CD14-positive monocyte (primary cell): ENCODE data around the gene ELF5. TPM values are rescaled to one million over a fixed set of nuclear protein-coding genes. Genes with fewer than 3 reads are reported as not detected.

ENCODE experiments used
- DNase-seq, 3 donors: peaks; one replicate each; pipeline ENCODE4 v3.0.0-alpha.2; 2011 to 2022
- H2AFZ ChIP-seq: 2 replicates; pipeline ENCODE4 v1.6.0; 2012; ENCODE audit warnings: mild to moderate bottlenecking, low read depth, low read length, inconsistent platforms; ENCODE audit not compliant: insufficient read depth, poor library complexity, severe bottlenecking
- H3K27ac ChIP-seq, 2 donors: 1 replicate in 1 of 2; 2 replicates in 1 of 2; pipeline ENCODE4 v1.5.1; 2012 to 2013; ENCODE audit warnings: low read length in 2 of 2, control low read depth in 1 of 2, inconsistent platforms in 1 of 2, low read depth in 1 of 2, mild to moderate bottlenecking in 1 of 2
- H3K27me3 ChIP-seq, 2 donors: one replicate each; pipeline versions ENCODE4 v1.6.0 to v1.6.1; 2011 to 2013; ENCODE audit warnings: low read length in 2 of 2; ENCODE audit not compliant: control insufficient read depth in 2 of 2, insufficient read depth in 2 of 2
- H3K36me3 ChIP-seq, 2 donors: replicated peaks in 1 of 2; 1 replicate in 1 of 2; 2 replicates in 1 of 2; pipeline versions ENCODE4 v1.5.1 to v1.6.1; 2012 to 2013; ENCODE audit warnings: low read length in 2 of 2, control low read depth in 1 of 2, inconsistent platforms in 1 of 2, mild to moderate bottlenecking in 1 of 2; ENCODE audit not compliant: insufficient read depth in 2 of 2, control insufficient read depth in 1 of 2
- H3K4me1 ChIP-seq, 2 donors: 1 replicate in 1 of 2; 2 replicates in 1 of 2; pipeline versions ENCODE4 v1.5.1 to v1.6.1; 2012 to 2013; ENCODE audit warnings: low read length in 2 of 2, control low read depth in 1 of 2, inconsistent platforms in 1 of 2, mild to moderate bottlenecking in 1 of 2, moderate library complexity in 1 of 2; ENCODE audit not compliant: insufficient read depth in 2 of 2, control insufficient read depth in 1 of 2
- H3K4me2 ChIP-seq: replicated peaks from 2 replicates; pipeline ENCODE3; 2012; ENCODE audit warnings: low read length, moderate library complexity, mild to moderate bottlenecking; ENCODE audit not compliant: poor library complexity, severe bottlenecking; ENCODE audit errors: extremely low read depth
- H3K4me3 ChIP-seq, 3 experiments: fragments of 200-600 bp in 1 of 3; sonication (generic) in 1 of 3; replicated peaks in 1 of 3; 1 replicate in 2 of 3; 2 replicates in 1 of 3; pipeline ENCODE4 v1.5.1; 2011 to 2013; ENCODE audit warnings: low read length in 3 of 3, mild to moderate bottlenecking in 3 of 3, control low read depth in 2 of 3, low read depth in 2 of 3, inconsistent platforms in 1 of 3, moderate library complexity in 1 of 3
- H3K79me2 ChIP-seq: 2 replicates; pipeline ENCODE4 v1.6.0; 2012; ENCODE audit warnings: mild to moderate bottlenecking, control low read depth, inconsistent platforms, low read length, moderate library complexity; ENCODE audit not compliant: insufficient read depth
- H3K9ac ChIP-seq: 2 replicates; pipeline ENCODE4 v1.6.0; 2017; ENCODE audit warnings: low read length, mild to moderate bottlenecking; ENCODE audit not compliant: insufficient read depth, poor library complexity, severe bottlenecking
- H3K9me3 ChIP-seq, 2 donors: replicated peaks in 1 of 2; 1 replicate in 1 of 2; 2 replicates in 1 of 2; pipeline versions ENCODE4 v1.5.1 to v1.6.1; 2012 to 2013; ENCODE audit warnings: low read length in 2 of 2, control low read depth in 1 of 2; ENCODE audit not compliant: control insufficient read depth in 1 of 2, insufficient read depth in 1 of 2
- H4K20me1 ChIP-seq: 2 replicates; pipeline ENCODE4 v1.6.0; 2012; ENCODE audit warnings: mild to moderate bottlenecking, low read length, control low read depth, moderate library complexity; ENCODE audit not compliant: insufficient read depth
- H3K27ac Mint-ChIP-seq, 7 donors: one replicate each; pipeline ENCODE4 v1.8.0; 2020; ENCODE audit warnings: mild to moderate bottlenecking in 7 of 7, mixed read lengths in 7 of 7, moderate library complexity in 6 of 7, inconsistent platforms in 2 of 7
- H3K27me3 Mint-ChIP-seq, 3 donors: one replicate each; pipeline ENCODE4 v1.8.0; 2021 to 2022; ENCODE audit warnings: low read depth in 3 of 3, mild to moderate bottlenecking in 3 of 3, mixed read lengths in 3 of 3, moderate library complexity in 3 of 3, inconsistent platforms in 1 of 3
- H3K36me3 Mint-ChIP-seq, 2 donors: one replicate each; pipeline ENCODE4 v1.8.0; 2020; ENCODE audit warnings: mixed read lengths in 2 of 2, inconsistent platforms in 1 of 2, mild to moderate bottlenecking in 1 of 2
- H3K4me1 Mint-ChIP-seq: one replicate; pipeline ENCODE4 v1.8.0; 2020; ENCODE audit warnings: mild to moderate bottlenecking, mixed read lengths
- H3K4me3 Mint-ChIP-seq, 2 donors: one replicate each; pipeline ENCODE4 v1.8.0; 2020; ENCODE audit warnings: mild to moderate bottlenecking in 2 of 2, mixed read lengths in 2 of 2, moderate library complexity in 1 of 2
- H3K9me3 Mint-ChIP-seq, 7 donors: one replicate each; pipeline ENCODE4 v1.8.0; 2020 to 2022; ENCODE audit warnings: mixed read lengths in 7 of 7, mild to moderate bottlenecking in 6 of 7, moderate library complexity in 6 of 7, inconsistent platforms in 2 of 7
- WGBS: methylation state at CpG from one replicate; pipeline ENCODE4 v1.1.5; 2013; ENCODE audit warnings: missing lambda C conversion rate; ENCODE audit not compliant: insufficient coverage; 5-methylcytosine and 5-hydroxymethylcytosine counted together
- intact Hi-C, 2 donors: fragments of 100-400 bp; cut with micrococcal nuclease; formaldehyde crosslinking; loops; one replicate each; pipeline versions ENCODE4 v1.15.0 to v1.15.1; 2023
- polyA plus RNA-seq, 3 donors: library from polyadenylated mRNA; depleted of rRNA in 1 of 3; unstranded in 2 of 3; stranded (reverse) in 1 of 3; fragments of 300-500 nt in 2 of 3; fragments of >200 nt in 1 of 3; fragmentation: Illumina TruSeq in 2 of 3; gene quantifications; 1 replicate in 2 of 3; 2 replicates in 1 of 3; pipeline ENCODE4 v1.2.3, GENCODE V29; 2012 to 2021
- TF ChIP-seq, protein P1 (sequence below): fragments of 200-600 bp; IDR thresholded peaks from one replicate; pipeline ENCODE4 v1.8.0; 2022; ENCODE audit warnings: antibody characterized with exemption, mild to moderate bottlenecking

ELF5 gene
- polyA plus RNA-seq, 3 donors = 0.27 TPM; not detected in 2

DNA sequence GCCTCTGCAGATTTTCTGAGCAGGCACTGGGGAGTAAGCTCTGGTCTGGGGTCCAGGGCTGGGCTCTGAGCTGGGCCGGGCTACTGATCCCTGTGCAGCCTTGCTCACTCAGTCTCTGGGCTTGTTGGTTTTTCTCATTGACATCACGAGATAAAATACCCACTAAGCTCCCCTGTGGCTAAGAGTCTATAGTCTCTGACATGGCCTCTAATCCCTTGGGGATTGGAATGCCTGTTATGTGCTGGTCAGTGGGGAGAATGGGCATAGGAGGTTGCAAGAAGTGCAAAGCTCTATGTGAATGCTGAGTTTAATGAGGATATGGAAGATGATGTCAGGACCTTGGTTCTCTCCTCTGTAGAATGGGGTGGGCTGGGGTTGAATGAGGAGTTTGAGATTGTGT is 23.3 kb downstream of the ELF5 start:
- Histone ChIP-seq H3K79me2 (no peaks in the 10 kb centered on the region), H3K36me3 (no peaks in the 10 kb centered on the region), H2AFZ (no peak overlapping the region), H4K20me1 (no peaks in the 10 kb centered on the region), H3K4me2 (no peak overlapping the region), H3K4me1 (no peaks in the 10 kb centered on the region), H3K9me3 (no peaks in the 10 kb centered on the region), H3K27me3 (no peaks in the 10 kb centered on the region), H3K4me3 (no peak overlapping the region), H3K27ac (no peak overlapping the region), H3K9ac (no peak overlapping the region)
- Mint-ChIP-seq H3K4me1 (peaks cover 4% of the 10 kb centered on the region), H3K4me3 (no peak overlapping the region), H3K27ac (no peak overlapping the region), H3K27me3 (peaks cover 0 to 4% (median 3%) of the 10 kb centered on the region in 3 donors), H3K9me3 (no peaks in the 10 kb centered on the region), H3K36me3 (no peaks in the 10 kb centered on the region)
- 100% methylated on average over 1 of the region's 2 CpGs for WGBS
- TF ChIP-seq, protein P1, sequence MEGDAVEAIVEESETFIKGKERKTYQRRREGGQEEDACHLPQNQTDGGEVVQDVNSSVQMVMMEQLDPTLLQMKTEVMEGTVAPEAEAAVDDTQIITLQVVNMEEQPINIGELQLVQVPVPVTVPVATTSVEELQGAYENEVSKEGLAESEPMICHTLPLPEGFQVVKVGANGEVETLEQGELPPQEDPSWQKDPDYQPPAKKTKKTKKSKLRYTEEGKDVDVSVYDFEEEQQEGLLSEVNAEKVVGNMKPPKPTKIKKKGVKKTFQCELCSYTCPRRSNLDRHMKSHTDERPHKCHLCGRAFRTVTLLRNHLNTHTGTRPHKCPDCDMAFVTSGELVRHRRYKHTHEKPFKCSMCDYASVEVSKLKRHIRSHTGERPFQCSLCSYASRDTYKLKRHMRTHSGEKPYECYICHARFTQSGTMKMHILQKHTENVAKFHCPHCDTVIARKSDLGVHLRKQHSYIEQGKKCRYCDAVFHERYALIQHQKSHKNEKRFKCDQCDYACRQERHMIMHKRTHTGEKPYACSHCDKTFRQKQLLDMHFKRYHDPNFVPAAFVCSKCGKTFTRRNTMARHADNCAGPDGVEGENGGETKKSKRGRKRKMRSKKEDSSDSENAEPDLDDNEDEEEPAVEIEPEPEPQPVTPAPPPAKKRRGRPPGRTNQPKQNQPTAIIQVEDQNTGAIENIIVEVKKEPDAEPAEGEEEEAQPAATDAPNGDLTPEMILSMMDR = no peak
- DNase-seq = no peak
- intact Hi-C loops = loop anchor here in 1 of 2 donors (10.0 kb wide), 1 partner anchor 316 kb away; no protein-coding TSS in a partner anchor

DNA sequence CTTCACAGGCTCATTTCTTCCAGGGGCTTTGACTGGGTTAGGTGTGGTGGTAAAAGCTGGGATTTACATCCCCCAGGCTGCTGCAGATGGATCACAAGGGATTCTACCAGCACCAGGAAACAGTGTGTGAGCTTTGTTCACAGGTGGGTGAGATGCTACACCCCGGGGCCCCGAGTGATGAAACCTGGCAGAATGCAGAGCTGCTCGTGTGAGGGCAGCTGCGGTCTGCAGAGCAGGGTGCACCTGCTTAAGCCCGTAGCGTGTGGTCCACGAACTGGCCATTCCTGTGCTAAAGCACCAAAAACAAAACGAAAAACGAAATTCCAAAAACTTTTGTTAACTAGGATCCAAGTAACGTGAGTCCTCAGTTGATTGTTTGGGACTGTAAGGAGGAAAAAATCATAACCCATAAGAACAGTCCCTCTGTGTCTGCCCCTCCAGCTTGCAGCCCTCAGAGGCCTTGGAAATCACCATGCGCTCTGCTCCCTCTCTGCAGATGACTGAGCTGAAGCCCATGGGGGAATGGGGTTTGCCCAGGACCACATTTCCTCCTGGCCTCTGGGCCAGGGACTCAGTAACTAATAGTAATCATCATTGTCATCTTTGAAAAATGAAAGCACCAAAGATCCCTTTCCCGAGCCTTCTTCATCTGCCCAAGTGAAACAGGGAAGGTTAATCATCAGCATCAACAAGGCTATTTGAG is 24.6 kb downstream of the ELF5 start:
- no peak overlapping the region for H3K4me3 Mint-ChIP-seq
- H3K36me3 ChIP-seq = no peaks in the 10 kb centered on the region
- DNase-seq = no peak
- intact Hi-C loops = no loop called here
- WGBS = 96% methylated on average over 8 of the region's 12 CpGs
- no peak overlapping the region for H3K9ac ChIP-seq
- H3K4me3 ChIP-seq = no peak overlapping the region
- H4K20me1 ChIP-seq = no peaks in the 10 kb centered on the region
- no peaks in the 10 kb centered on the region for H3K9me3 ChIP-seq
- H3K9me3 Mint-ChIP-seq = no peaks in the 10 kb centered on the region
- peaks cover 4% of the 10 kb centered on the region for H3K4me1 Mint-ChIP-seq
- no peak overlapping the region for H3K27ac ChIP-seq
- H2AFZ ChIP-seq = no peak overlapping the region
- H3K27me3 Mint-ChIP-seq = peaks cover 0 to 4% (median 3%) of the 10 kb centered on the region in 3 donors
- TF ChIP-seq, protein P1 = no peak
- H3K4me1 ChIP-seq = no peaks in the 10 kb centered on the region
- H3K27me3 ChIP-seq = no peaks in the 10 kb centered on the region
- H3K4me2 ChIP-seq = no peak overlapping the region
- no peaks in the 10 kb centered on the region for H3K79me2 ChIP-seq
- no peak overlapping the region for H3K27ac Mint-ChIP-seq
- no peaks in the 10 kb centered on the region for H3K36me3 Mint-ChIP-seq
